Measurements from ENCODE around the gene CLEC1B. TPM values are rescaled to one million over a fixed set of nuclear protein-coding genes. Genes with fewer than 3 reads are reported as not detected.

CLEC1B gene
- total and polyA plus RNA-seq, 9 of the 15 experiments (the other 6 are each of a cell fraction or from before 2014, with no cell fraction given), result not detected

DNA sequence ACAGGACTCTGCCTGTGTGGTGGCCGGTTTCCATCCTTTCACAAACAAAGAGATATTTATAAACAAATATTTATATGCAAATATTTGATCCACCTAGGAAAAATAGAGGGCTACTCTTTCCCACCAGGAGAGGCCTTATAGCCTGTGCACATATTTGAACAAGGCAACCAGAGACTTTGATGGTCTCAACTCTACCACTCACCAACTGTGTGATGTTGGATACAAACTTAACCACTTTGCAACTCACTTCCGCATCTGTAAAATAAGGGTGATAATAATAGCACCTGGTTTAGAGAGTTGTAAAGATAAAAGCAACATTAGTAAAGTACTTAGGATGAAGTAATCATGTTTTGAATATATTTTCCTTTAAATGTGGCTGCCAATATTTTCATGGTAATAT, 29.2 kb downstream of the CLEC1B start:
- Histone ChIP-seq H3K9me1 (ENCODE audit: control insufficient read depth, insufficient read depth, low read length) (no peaks in the 10 kb centered on the region), H3K27me3 (ENCODE audit: control insufficient read depth in 2 of 2, insufficient read depth in 2 of 2, low read length in 2 of 2) (no peaks in the 10 kb centered on the region), H3K4me3 (no peak overlapping the region), H2AFZ (ENCODE audit: low read depth, low read length) (no peak overlapping the region), H3K79me2 (ENCODE audit: control insufficient read depth, insufficient read depth, low read length) (no peaks in the 10 kb centered on the region), H3K9ac (ENCODE audit: insufficient read depth in 1 of 2, low read depth in 2 of 2, low read length in 2 of 2) (no peak overlapping the region), H4K20me1 (replicated peaks; ENCODE audit: control insufficient read depth, insufficient read depth, low read length) (no peaks in the 10 kb centered on the region), H3K27ac (ENCODE audit: extremely low read depth, low read depth, low read length) (no peak overlapping the region), H3K4me2 (ENCODE audit: insufficient read depth, low read length) (no peak overlapping the region), H3K36me3 (ENCODE audit: control insufficient read depth, insufficient read depth, low read length) (no peaks in the 10 kb centered on the region), H3K4me1 (replicated peaks in 1 of 2; ENCODE audit: control insufficient read depth in 2 of 2, insufficient read depth in 2 of 2, low read length in 2 of 2) (no peaks in the 10 kb centered on the region), H3K9me3 (replicated peaks; ENCODE audit: control insufficient read depth, insufficient read depth, low read depth, low read length) (no peaks in the 10 kb centered on the region)
- in situ Hi-C loops (cut with MboI) (no loop called here), intact Hi-C loops (cut with micrococcal nuclease) (no loop called here)
- no TSS peak for BruUV-seq (replicated peaks)
- ATAC-seq (no peak), FAIRE-seq (no peak), DNase-seq (ENCODE audit: extremely low read depth in 1 of 4, low spot score in 3 of 4) (no peak)
- CTCF ChIA-PET (ENCODE audit: low intra/inter-chr PET ratio), result no interaction called here
- POLR2A ChIA-PET, result no interaction called here
- WGBS (ENCODE audit: insufficient coverage, low coverage, missing lambda C conversion rate), result 20% methylated on average over 2 of the region's 2 CpGs
- TF ChIP-seq JUND (IDR thresholded peaks at IDR 0.05; ENCODE audit: borderline replicate concordance, low read depth, low read length) (no peak), JUND (tag; IDR thresholded peaks at IDR 0.05; ENCODE audit: borderline replicate concordance, low read depth, low read length) (no peak), BRD4 (IDR thresholded peaks at IDR 0.05) (no peak), MYC (IDR thresholded peaks at IDR 0.05; ENCODE audit: low read depth, low read length) (no peak), MYC (CRISPR knock-in tag; IDR thresholded peaks at IDR 0.05; ENCODE audit: borderline replicate concordance, low read depth) (no peak), SMAD2 (IDR thresholded peaks at IDR 0.05; ENCODE audit: low read depth, low read length) (no peak), ZSCAN32 (CRISPR knock-in tag; IDR thresholded peaks at IDR 0.05) (no peak), ZNF212 (CRISPR knock-in tag; IDR thresholded peaks at IDR 0.05) (no peak), KDM5B (IDR thresholded peaks at IDR 0.05; ENCODE audit: insufficient replicate concordance, low read depth, low read length) (no peak), PHB (CRISPR knock-in tag; IDR thresholded peaks at IDR 0.05) (no peak), MYBL2 (IDR thresholded peaks at IDR 0.05; ENCODE audit: low read depth) (no peak), MYBL2 (CRISPR knock-in tag; IDR thresholded peaks at IDR 0.05; ENCODE audit: borderline replicate concordance) (no peak), FOS (IDR thresholded peaks at IDR 0.05; ENCODE audit: extremely low read depth, insufficient read length) (no peak), BCL6 (CRISPR knock-in tag; IDR thresholded peaks at IDR 0.05) (no peak), PURB (CRISPR knock-in tag; IDR thresholded peaks at IDR 0.05; ENCODE audit: low read depth) (no peak), ZNF41 (CRISPR knock-in tag; conservative IDR thresholded peaks at IDR 0.05) (no peak), DACH1 (IDR thresholded peaks at IDR 0.05; ENCODE audit: partially characterized antibody) (no peak)
- TF ChIP-seq, protein P1, sequence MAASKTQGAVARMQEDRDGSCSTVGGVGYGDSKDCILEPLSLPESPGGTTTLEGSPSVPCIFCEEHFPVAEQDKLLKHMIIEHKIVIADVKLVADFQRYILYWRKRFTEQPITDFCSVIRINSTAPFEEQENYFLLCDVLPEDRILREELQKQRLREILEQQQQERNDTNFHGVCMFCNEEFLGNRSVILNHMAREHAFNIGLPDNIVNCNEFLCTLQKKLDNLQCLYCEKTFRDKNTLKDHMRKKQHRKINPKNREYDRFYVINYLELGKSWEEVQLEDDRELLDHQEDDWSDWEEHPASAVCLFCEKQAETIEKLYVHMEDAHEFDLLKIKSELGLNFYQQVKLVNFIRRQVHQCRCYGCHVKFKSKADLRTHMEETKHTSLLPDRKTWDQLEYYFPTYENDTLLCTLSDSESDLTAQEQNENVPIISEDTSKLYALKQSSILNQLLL (CRISPR knock-in tag; IDR thresholded peaks at IDR 0.05; ENCODE audit: borderline replicate concordance), result no peak
- TF ChIP-seq, protein P2, sequence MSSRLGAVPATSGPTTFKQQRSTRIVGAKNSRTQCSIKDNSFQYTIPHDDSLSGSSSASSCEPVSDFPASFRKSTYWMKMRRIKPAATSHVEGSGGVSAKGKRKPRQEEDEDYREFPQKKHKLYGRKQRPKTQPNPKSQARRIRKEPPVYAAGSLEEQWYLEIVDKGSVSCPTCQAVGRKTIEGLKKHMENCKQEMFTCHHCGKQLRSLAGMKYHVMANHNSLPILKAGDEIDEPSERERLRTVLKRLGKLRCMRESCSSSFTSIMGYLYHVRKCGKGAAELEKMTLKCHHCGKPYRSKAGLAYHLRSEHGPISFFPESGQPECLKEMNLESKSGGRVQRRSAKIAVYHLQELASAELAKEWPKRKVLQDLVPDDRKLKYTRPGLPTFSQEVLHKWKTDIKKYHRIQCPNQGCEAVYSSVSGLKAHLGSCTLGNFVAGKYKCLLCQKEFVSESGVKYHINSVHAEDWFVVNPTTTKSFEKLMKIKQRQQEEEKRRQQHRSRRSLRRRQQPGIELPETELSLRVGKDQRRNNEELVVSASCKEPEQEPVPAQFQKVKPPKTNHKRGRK (tag; IDR thresholded peaks at IDR 0.05), result no peak
- TF ChIP-seq, protein P3, sequence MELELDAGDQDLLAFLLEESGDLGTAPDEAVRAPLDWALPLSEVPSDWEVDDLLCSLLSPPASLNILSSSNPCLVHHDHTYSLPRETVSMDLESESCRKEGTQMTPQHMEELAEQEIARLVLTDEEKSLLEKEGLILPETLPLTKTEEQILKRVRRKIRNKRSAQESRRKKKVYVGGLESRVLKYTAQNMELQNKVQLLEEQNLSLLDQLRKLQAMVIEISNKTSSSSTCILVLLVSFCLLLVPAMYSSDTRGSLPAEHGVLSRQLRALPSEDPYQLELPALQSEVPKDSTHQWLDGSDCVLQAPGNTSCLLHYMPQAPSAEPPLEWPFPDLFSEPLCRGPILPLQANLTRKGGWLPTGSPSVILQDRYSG (tag; conservative IDR thresholded peaks at IDR 0.05; ENCODE audit: low read depth), result no peak
- TF ChIP-seq, protein P4, sequence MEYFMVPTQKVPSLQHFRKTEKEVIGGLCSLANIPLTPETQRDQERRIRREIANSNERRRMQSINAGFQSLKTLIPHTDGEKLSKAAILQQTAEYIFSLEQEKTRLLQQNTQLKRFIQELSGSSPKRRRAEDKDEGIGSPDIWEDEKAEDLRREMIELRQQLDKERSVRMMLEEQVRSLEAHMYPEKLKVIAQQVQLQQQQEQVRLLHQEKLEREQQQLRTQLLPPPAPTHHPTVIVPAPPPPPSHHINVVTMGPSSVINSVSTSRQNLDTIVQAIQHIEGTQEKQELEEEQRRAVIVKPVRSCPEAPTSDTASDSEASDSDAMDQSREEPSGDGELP (CRISPR knock-in tag; IDR thresholded peaks at IDR 0.05; ENCODE audit: borderline replicate concordance), result no peak
